Raji (cell line): ENCODE measurements around the gene DENND10.

ENCODE experiments used
- POLR2A ChIP-seq: IDR thresholded peaks from 2 replicates; pipeline ENCODE4 v1.6.1; 2011; ENCODE audit warnings: low read depth, low read length, control low read depth; ENCODE audit not compliant: insufficient read depth

DENND10 gene

DNA sequence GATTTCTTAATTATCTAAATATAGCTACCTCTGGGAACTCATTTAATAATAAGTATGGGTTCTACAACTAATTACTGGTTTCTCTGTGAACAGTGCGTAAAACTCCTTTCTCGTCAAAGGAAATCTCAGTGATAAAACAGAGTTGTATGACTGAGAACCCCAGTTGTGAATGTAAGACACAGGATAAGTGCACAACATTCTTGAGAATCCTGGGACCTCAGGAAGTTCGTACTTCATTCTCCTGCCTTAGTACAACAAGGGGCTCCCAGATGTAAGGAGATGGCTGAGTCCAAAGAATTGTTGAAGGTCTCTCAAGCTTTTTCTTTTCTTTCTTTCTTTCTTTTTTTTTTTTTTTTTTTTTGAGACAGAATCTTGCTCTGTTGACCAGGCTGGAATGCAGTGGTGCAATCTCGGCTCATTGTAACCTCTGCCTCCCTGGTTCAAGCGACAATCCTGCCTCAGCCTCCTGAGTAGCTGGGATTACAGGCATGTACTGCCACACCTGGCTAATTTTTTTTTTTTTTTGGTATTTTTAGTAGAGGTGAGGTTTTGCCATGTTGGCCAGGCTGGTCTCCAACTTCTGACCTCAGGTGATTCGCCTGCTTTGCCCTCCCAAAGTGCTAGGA is 12.5 kb downstream of the DENND10 start:
- no peak for TF ChIP-seq POLR2A

GRCh38 chr10:119118231-119118630 is 14.3 kb downstream of the DENND10 start:
- TF ChIP-seq POLR2A, result no peak

DNA sequence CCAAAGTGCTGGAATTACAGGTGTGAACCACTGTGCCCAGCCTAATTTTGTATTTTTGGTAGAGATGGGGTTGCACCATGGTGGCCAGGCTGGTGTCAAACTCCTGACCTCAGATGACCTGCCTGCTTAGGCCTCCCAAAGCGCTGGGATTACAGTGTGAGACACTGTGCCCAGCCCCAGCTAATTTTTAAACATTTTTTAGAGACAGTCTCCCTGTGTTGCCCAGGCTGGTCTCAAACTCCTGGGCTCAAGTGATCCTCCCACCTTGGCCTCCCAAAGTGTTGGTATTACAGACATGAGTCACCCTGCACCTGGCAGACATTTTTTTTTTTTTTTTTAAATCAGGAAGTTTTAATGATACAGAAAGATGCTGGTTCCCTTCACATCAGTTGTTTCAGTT is 15.5 kb downstream of the DENND10 start:
- TF ChIP-seq POLR2A, result no peak

DNA sequence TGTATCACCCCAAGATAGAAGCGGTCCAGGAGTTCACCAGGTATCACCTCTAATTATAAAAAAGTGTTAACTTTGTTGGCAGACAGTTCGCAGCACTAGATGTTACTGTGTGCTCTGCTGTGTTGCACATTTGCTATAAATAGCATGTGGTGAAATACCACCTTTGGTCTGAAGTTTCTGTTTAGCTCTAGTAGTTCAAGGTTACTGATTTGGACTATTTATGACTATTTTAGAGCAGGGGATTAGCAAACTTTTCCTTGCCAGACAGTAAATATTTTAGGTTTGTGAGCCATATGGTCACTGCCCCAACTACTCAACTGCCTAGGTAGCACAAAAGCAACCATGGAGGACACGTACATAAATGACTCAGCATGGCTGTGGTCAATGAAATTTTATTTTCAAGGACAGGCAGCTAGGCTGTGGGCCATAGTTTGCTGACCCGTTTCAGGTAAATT is 16.5 kb downstream of the DENND10 start:
- no peak for TF ChIP-seq POLR2A

DNA sequence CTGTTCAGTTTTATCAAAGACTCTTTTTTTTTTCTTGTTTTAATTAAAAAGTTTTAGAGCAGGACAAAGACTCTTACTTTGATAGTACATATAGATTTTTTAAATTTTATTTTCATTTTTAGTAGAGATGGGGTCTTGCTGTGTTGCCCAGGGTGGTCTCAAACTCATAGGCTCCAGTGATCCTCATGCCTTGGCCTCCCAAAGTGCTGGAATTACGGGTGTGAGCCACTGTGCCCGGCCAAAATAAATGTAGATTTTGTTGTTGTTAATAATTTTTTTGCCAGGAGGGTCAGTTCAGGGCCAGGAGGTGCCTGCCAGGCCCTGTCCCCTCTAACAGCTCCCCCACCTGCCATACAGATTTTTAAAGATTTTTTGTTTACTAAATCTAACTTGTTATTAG is 17.0 kb downstream of the DENND10 start:
- TF ChIP-seq POLR2A, result no peak

GRCh38 chr10:119125942-119126341 is 22.0 kb downstream of the DENND10 start:
- TF ChIP-seq POLR2A, result no peak

- TF ChIP-seq POLR2A, result no peak
These were observed 25.8 kb downstream of the DENND10 start for GRCh38 chr10:119129721-119130120.

- no peak for TF ChIP-seq POLR2A
These were observed 27.8 kb downstream of the DENND10 start for GRCh38 chr10:119131512-119132240.

DNA sequence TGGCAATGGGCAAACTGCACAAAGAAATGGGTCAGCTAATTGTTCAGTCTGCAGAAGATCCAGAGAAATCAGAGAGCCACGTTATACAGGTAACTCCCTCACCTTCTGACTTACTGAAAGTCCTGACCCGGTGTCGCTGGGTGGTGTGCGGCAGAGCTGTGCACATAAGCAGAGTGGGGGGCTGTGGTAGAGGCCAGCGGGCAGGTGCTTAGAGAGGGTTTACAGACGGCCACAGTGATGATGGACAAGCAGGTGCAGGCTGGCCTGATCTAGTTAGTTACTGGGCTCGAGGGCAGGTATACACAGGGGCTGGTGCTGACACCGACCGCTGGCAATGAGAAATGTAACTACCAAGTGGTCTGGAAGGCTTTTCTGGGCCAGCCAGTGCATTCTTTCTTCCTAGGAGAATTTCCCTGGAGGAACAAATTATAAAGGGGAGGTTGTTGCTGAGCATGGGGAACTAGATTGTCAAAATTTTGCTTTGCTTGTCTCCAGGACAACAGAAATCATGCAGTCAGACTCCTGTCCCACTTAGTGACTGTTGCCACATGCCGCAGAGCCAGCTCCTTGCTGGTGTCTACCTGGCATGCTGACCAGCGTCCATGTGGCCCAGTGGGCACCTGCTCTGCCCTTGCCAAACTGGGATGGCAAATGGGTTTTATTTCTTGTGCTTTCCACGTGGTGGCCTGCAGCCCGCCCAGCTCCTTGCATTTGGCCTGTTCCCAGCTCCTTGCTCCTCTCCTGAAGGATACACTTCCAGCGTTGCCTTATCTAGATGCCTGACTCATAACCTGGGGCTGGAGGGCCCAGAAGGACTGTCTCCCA is 28.8 kb downstream of the DENND10 start:
- no peak for TF ChIP-seq POLR2A

DNA sequence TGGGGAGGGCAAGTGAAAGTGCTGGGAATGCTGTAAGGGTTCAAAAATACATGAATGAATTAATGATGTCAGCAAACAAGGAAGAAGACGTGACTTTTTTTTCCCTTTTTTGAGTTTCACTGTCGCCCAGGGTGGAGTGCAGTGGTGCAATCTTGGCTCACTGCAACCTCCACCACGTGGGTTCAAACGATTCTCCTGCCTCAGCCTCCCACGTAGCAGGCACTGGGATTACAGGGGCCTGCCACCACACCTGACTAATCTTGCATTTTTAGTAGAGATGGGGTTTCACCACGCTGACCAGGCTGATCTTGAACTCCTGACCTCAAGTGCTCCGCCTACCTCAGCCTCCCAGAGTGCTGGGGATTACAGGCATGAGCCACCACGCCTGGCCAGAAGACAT is 30.0 kb downstream of the DENND10 start:
- TF ChIP-seq POLR2A, result no peak

DNA sequence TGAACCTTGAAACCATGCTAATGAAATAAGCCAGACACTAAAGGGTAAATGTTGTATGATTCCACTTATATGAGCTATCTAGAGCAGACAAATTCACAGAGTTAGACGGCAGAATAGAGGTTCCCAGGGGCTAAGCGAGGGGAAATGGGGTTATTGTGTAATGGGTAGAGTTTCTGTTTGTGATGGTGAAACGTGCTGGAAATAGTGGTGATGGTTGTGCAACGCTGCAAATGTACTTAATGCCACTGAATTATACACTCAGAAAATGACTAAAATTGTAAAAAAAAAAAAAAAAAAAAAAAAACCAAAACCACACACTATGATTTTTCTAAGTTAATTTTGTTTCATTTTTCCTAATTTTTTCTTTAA is 31.6 kb downstream of the DENND10 start:
- TF ChIP-seq POLR2A, result no peak

GRCh38 chr10:119136084-119136483 is 32.2 kb downstream of the DENND10 start:
- no peak for TF ChIP-seq POLR2A

- TF ChIP-seq POLR2A, result no peak
These were observed 34.7 kb downstream of the DENND10 start for GRCh38 chr10:119138346-119139306.

- TF ChIP-seq POLR2A, result no peak
These were observed 35.7 kb downstream of the DENND10 start for GRCh38 chr10:119139464-119140067.
